ENCODE results near the gene TEX54. TPM values are rescaled to one million over a fixed set of nuclear protein-coding genes. Genes with fewer than 3 reads are reported as not detected.

TEX54 gene
- total and polyA plus RNA-seq, 2 of the 13 experiments (the other 11 are each of a cell fraction or from before 2014, with no cell fraction given): not detected

DNA sequence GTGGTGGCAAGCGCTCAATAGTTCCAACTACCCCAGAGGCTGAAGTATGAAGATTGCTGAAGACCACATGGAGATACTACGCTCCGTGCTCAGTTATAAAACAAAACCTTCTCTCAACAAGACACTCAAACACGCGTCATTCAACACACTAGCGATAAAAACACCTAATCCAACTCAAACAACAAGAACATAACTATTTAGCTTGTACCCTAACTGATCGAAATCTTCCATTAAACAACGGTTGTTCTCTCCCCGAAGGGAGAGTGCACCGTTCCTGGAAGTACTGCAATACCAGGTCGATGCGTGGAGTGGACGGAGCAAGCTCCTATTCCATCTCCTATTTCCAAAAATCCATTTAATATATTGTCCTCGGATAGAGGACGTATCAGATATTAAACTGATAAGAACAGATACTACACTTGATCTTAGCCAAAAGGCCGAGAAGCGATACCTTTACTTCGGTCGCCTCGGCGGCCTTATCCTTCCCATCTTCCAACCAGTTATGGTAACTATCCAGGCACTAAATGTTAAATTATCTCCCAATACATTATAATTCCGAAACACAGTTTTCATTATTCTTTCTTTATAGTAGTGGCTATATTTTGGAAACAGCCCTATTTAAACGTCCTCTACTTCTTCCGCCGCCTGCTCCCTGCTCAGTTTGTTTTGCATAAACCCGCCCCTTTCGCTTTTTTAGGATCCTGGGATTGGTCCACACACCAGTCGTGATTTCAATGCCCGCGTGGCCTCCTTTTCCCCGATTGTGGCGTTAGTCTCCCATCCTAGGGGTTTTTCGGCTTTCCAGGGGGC is 8.9 kb upstream of the TEX54 start (continued):
- TF ChIP-seq, protein P1, sequence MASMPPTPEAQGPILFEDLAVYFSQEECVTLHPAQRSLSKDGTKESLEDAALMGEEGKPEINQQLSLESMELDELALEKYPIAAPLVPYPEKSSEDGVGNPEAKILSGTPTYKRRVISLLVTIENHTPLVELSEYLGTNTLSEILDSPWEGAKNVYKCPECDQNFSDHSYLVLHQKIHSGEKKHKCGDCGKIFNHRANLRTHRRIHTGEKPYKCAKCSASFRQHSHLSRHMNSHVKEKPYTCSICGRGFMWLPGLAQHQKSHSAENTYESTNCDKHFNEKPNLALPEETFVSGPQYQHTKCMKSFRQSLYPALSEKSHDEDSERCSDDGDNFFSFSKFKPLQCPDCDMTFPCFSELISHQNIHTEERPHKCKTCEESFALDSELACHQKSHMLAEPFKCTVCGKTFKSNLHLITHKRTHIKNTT (CRISPR knock-in tag; IDR thresholded peaks at IDR 0.05): no peak; the same call in 1 of the 2 replicates
- TF ChIP-seq MXI1 (IDR thresholded peaks at IDR 0.05; ENCODE audit: borderline replicate concordance, low read depth, low read length) (no peak; the same call in 1 of the 3 replicates), MTF2 (CRISPR knock-in tag; IDR thresholded peaks at IDR 0.05; ENCODE audit: borderline replicate concordance) (no peak), RAD51 (IDR thresholded peaks at IDR 0.05; ENCODE audit: borderline replicate concordance) (no peak), SP5 (CRISPR knock-in tag; IDR thresholded peaks at IDR 0.05; ENCODE audit: borderline replicate concordance, low read depth) (peak; percentile 55; the same call in 1 of the 2 replicates), TOE1 (CRISPR knock-in tag; IDR thresholded peaks at IDR 0.05) (peak; percentile 100), TEAD2 (CRISPR knock-in tag; IDR thresholded peaks at IDR 0.05) (no peak; the same call in 1 of the 2 replicates), ZNF790 (CRISPR knock-in tag; IDR thresholded peaks at IDR 0.05; ENCODE audit: borderline replicate concordance) (peak; percentile 78; the same call in 1 of the 2 replicates), SYNCRIP (IDR thresholded peaks at IDR 0.05; ENCODE audit: insufficient read depth, low read depth, low read length) (no peak)
- TF ChIP-seq, protein P2, sequence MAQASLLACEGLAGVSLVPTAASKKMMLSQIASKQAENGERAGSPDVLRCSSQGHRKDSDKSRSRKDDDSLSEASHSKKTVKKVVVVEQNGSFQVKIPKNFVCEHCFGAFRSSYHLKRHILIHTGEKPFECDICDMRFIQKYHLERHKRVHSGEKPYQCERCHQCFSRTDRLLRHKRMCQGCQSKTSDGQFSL (CRISPR knock-in tag; IDR thresholded peaks at IDR 0.05): peak; percentile 53; the same call in 1 of the 2 replicates
- TF ChIP-seq, protein P3, sequence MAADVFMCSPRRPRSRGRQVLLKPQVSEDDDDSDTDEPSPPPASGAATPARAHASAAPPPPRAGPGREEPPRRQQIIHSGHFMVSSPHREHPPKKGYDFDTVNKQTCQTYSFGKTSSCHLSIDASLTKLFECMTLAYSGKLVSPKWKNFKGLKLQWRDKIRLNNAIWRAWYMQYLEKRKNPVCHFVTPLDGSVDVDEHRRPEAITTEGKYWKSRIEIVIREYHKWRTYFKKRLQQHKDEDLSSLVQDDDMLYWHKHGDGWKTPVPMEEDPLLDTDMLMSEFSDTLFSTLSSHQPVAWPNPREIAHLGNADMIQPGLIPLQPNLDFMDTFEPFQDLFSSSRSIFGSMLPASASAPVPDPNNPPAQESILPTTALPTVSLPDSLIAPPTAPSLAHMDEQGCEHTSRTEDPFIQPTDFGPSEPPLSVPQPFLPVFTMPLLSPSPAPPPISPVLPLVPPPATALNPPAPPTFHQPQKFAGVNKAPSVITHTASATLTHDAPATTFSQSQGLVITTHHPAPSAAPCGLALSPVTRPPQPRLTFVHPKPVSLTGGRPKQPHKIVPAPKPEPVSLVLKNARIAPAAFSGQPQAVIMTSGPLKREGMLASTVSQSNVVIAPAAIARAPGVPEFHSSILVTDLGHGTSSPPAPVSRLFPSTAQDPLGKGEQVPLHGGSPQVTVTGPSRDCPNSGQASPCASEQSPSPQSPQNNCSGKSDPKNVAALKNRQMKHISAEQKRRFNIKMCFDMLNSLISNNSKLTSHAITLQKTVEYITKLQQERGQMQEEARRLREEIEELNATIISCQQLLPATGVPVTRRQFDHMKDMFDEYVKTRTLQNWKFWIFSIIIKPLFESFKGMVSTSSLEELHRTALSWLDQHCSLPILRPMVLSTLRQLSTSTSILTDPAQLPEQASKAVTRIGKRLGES (CRISPR knock-in tag; IDR thresholded peaks at IDR 0.05; ENCODE audit: borderline replicate concordance): peak; percentile 89; the same call in 1 of the 2 replicates
- TF ChIP-seq, protein P4, sequence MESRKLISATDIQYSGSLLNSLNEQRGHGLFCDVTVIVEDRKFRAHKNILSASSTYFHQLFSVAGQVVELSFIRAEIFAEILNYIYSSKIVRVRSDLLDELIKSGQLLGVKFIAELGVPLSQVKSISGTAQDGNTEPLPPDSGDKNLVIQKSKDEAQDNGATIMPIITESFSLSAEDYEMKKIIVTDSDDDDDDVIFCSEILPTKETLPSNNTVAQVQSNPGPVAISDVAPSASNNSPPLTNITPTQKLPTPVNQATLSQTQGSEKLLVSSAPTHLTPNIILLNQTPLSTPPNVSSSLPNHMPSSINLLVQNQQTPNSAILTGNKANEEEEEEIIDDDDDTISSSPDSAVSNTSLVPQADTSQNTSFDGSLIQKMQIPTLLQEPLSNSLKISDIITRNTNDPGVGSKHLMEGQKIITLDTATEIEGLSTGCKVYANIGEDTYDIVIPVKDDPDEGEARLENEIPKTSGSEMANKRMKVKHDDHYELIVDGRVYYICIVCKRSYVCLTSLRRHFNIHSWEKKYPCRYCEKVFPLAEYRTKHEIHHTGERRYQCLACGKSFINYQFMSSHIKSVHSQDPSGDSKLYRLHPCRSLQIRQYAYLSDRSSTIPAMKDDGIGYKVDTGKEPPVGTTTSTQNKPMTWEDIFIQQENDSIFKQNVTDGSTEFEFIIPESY (CRISPR knock-in tag; IDR thresholded peaks at IDR 0.05): peak; percentile 66
- TF ChIP-seq, protein P5, sequence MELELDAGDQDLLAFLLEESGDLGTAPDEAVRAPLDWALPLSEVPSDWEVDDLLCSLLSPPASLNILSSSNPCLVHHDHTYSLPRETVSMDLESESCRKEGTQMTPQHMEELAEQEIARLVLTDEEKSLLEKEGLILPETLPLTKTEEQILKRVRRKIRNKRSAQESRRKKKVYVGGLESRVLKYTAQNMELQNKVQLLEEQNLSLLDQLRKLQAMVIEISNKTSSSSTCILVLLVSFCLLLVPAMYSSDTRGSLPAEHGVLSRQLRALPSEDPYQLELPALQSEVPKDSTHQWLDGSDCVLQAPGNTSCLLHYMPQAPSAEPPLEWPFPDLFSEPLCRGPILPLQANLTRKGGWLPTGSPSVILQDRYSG (CRISPR knock-in tag; IDR thresholded peaks at IDR 0.05): no peak; the same call in 1 of the 2 replicates
- TF ChIP-seq, protein P6, sequence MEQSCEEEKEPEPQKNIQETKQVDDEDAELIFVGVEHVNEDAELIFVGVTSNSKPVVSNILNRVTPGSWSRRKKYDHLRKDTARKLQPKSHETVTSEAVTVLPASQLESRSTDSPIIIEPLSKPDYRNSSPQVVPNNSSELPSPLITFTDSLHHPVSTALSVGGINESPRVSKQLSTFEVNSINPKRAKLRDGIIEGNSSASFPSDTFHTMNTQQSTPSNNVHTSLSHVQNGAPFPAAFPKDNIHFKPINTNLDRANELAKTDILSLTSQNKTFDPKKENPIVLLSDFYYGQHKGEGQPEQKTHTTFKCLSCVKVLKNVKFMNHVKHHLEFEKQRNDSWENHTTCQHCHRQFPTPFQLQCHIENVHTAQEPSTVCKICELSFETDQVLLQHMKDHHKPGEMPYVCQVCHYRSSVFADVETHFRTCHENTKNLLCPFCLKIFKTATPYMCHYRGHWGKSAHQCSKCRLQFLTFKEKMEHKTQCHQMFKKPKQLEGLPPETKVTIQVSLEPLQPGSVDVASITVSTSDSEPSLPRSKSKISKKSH (CRISPR knock-in tag; IDR thresholded peaks at IDR 0.05; ENCODE audit: borderline replicate concordance): no peak
